Measurements from ENCODE around the gene ZBTB22.
A peak's percentile ranks its signal among the peaks of the same experiment; 100 is the strongest.
"Not testable (repeated sequence)": the region's sequence is repeated elsewhere in the genome, so short reads cannot be mapped to it uniquely, and the experiment has no call there.

Gene ZBTB22

DNA sequence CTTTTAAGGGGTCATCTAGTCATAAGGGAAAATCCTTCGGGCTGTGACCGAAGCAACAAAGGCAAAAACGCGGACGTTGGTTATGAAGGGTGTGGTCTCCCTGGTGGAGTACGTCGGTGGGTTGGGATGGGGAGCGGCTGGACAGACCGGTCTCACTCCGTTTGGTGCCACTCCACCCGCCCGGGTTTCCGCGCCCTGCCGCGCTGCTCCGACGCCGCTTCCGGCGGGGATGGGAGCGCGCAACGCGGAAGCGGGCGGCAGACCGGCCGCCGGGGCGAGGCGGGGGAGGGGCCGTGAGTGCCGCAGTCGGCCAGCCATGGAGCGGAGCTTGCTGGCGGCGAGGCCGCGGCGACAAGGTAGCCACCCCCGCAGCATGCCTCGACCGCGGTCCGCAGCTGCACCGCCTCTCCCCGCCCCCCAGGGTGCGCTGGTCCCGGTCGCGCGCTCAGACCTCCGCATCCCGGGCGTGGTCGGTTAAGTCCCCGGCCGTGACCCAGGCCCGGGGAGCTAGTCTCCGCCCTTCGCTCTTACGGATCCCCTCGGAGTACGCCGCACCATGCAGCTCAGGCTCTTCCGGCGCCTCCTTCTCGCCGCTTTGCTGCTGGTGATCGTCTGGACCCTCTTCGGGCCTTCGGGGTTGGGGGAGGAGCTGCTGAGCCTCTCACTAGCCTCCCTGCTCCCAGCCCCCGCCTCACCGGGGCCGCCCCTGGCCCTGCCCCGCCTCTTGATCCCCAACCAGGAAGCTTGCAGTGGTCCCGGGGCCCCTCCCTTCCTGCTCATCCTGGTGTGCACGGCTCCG, 40.5 kb downstream of the ZBTB22 start, which contains the start of gene B3GALT4:
Gene B3GALT4, plus strand, starts transcription at position 260 of the 799 bp plus-strand sequence. Its CDS starts 297 bp downstream, at position 557.
- DNase-seq, result peak; percentile 74

DNA sequence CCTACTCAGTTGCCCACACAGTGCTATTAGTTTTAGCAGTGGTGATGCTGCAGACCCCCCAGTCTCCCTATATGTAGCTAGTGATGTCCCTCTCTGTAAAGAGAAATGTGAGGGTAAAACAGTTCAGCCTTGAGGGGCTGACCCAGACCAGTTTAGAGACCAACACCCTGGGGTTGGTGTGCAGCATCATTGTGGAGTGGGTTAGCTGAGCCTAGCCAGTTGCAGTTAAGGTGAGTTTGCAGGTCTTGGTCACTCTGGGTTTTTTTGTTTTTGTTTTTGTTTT, 41.0 kb downstream of the ZBTB22 start:
- DNase-seq, result no peak

DNA sequence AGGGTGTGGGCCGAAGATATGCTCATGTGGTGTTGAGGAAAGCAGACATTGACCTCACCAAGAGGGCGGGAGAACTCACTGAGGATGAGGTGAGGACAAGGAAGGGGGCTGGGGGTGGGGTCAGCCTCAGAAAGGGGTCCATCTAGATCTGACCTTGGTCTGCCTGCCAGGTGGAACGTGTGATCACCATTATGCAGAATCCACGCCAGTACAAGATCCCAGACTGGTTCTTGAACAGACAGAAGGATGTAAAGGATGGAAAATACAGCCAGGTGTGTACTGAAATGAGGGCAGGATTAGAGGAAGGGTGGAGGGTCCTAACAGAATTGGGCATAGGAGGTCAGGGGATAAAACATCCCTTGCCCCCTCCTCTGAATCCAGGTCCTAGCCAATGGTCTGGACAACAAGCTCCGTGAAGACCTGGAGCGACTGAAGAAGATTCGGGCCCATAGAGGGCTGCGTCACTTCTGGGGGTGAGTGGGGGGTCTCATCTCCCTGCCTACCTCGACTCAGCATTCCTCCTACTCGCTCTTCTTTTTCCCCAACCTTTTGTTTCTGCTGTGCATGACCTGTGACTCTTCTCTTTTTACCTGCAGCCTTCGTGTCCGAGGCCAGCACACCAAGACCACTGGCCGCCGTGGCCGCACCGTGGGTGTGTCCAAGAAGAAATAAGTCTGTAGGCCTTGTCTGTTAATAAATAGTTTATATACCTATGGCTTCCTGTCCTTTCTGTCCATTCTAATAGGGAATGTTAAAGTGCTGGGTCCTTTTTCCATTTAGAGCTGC, 41.6 kb downstream of the ZBTB22 start:
- not testable (repeated sequence) for DNase-seq

DNA sequence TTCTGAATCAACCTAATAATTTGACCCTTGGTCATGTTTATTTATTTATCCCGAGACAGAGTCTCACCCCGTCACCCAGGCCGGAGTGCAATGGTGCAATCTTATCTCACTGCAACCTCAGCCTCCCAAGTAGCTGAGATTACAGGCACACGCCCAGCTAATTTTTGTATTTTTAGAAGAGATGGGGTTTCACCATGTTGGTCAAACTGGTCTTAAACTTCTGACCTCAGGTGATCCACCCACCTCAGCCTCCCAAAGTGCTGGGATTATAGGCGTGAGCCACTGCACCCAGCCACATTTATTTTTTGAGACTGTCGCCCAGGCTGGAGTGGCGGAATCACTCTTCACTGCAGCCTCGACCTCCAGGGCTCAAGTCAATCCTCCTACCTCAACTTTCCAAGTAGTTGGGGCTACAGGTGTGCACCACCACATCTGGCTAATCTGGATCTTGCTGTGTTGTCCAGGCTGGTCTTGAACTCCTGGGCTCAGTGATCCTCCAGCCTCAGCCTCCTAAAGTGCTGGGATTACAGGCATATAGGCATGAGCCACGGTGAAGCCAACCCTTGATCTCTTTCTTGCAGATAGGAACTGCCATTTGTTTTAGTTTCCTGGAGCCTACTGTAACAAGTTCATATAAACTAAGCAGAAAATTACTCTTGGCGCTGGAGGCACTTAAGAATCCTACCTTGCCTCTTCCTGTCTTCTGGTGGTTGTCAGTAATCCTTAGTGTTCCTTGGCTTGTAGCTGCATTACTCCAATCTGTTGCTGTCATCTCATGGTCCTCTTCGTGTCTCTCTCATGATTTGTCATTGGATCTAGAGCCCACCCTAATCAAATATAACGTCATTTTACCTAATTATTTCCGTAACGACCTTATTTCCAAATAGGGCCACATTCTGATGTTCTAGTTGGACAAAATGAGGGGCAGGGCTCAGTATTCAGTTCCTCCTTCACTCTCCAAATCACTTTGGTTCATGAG, 43.3 kb downstream of the ZBTB22 start:
- DNase-seq, result no peak

DNA sequence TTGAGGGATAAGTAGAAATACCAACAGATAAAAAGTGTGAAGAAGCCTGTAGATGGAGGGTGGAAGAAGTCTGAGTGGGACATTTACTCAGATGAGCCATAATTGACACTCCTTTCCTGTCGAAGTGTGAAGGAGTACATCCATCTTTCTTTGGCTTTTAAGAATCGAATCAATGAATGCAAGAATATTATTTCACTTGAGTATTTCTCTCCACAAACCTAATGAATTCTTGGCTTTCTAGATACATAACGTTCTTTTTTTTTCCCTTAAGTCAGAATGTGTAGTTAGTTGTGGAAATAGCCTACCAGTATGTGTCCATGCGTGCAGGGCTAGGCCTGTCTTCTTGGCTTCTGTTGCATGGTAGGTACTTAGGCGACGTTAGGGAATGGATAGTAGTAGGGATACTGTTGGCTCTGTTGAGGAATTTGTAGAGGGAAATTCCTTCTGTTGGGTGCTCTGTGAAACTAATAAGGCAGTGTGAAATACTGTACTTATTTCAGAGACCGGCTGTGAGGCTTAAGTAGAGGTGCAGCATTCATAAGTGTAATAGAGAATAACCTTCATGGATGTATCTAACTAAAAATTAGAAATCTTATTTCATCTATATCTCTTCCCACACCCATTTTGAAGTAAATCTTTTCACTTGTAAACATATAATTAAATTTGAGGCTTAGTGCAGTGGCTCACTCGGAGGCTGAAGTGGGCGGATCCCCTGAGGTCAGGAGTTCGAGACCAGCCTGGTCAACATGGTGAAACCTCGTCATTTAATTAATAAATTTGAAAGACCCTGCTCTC, 44.2 kb downstream of the ZBTB22 start:
- DNase-seq, result no peak

DNA sequence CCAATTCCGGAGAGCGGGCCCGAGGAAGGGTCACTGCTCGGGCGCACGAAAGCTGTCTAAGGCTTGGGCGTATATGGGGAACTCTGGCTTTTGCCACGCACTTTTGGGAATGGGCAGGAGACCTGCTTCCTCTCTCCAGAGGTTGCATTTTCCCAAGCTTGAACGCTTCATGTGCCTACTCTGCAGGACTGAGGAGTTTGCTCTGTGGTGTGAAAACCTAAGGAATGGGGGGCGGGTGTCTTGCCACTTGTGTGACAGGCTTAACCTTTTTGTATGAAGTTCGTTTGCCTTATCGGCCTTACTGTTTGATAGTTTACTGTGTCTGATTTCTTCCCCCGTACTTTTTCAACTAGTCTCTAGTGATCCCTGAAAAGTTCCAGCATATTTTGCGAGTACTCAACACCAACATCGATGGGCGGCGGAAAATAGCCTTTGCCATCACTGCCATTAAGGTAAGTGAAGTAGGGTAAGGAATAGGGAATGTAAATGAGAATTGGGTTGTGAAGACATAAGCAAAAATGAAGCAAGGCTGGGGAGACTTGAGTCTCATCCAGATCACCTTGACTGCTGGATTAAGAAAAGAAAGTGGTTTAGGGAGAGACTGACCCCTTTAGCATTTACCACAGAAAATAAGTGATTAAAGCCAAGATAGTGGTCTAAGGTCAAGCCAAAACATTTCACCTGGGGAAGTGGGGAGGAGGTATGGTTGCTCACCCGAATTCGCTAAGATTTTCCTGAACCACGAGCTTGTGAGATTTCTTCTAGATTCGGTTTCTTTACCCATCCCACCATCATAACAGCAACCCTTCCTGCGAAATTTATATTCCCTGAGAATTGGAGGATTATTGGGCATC, 45.0 kb downstream of the ZBTB22 start:
- no peak for DNase-seq

DNA sequence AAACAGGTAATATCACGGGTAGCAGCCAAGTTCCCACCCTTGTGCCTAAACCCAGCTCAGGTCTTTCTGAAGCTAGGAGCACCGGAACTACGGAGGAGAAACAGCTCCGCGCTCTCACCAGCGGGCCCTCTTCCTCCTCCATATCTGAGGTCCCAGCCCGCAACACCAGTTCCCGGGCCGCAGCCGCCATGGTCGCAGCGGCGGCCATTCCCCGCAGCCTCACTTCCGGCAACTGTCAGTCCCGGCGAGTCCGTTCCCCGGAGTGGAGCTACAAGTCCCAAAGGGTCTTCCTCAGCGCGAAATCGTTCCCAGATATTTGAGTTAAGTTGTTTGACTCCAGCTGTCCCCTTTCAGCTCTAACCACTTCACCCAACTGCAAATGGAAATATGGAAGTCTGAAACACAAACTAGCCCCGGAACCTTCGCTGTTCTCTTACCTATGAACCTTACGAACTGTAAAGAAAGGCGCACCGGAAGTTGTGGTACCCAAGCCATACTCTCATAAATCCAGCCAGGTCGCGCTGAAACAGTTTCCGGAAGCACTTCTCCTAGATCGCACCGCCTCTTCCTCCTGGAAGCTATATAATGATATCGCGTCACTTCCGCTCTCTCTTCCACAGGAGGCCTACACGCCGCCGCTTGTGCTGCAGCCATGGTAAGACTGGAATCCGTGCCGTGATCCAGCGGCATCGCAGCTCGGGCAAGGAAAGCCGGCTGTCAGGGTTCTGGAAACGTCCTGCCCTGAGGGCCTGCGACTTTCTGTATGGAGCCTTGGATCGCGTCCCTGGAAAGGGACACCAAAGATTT, 45.9 kb downstream of the ZBTB22 start, which contains the start of the genes RPS18 and VPS52:
Gene RPS18, plus strand, starts transcription at position 608 of the 807 bp plus-strand sequence. Its CDS starts 45 bp downstream, at position 653.
Gene VPS52, minus strand, starts transcription at position 409 of the 807 bp plus-strand sequence. Its CDS starts 201 bp downstream, at position 208.
- DNase-seq, result peak; percentile 89

DNA sequence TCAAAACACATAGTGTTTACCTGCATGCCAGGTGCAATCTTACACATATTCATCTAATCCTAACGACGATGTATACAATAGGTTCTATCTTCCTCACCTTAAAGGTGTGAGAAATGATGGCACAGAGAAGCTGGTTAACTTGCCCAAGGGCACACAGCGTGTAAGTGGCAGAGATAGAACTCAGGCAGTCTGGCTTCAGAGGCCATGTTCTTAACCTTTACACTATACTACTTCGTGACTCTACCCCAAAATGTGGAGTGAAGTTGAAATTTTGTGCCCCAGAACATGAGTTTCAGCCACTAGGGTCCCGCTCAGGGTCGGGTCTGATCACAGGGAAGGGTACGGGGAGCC, 46.5 kb downstream of the ZBTB22 start:
- no peak for DNase-seq

All from activated T-cell treated with anti-CD3 and anti-CD28 coated beads, Interleukin-2, amount 50 U/mL, for 1 hour (primary cell).